SU-DHL-6 (cell line): ENCODE data around the gene HYCC2.
"Not testable (repeated sequence)": the region's sequence is repeated elsewhere in the genome, so short reads cannot be mapped to it uniquely, and the experiment has no call there.

Source experiments
- H2AFZ ChIP-seq: fragments of 200-600 bp; sonication (generic); 2 replicates; pipeline ENCODE4 v1.6.1; 2014; ENCODE audit warnings: low read depth, mild to moderate bottlenecking, moderate library complexity, mixed read lengths, antibody characterized with exemption, low read length; ENCODE audit not compliant: severe bottlenecking
- H3F3A ChIP-seq: fragments of 200-600 bp; shearing (Covaris generic); 2 replicates; pipeline ENCODE4 v1.6.0; 2016; ENCODE audit warnings: antibody characterized with exemption, mild to moderate bottlenecking; ENCODE audit not compliant: insufficient read depth
- H3K27ac ChIP-seq: fragments of 200-600 bp; sonication (generic); 2 replicates; pipeline ENCODE4 v1.5.1; 2016; ENCODE audit warnings: low read depth, mild to moderate bottlenecking, low read length, moderate library complexity, mixed read lengths
- H3K27me3 ChIP-seq: fragments of 200-600 bp; sonication (generic), shearing (Covaris generic); 2 replicates; pipeline ENCODE4 v1.6.0; 2014; ENCODE audit warnings: mild to moderate bottlenecking, low read length
- H3K36me3 ChIP-seq: fragments of 200-600 bp; sonication (generic); 2 replicates; pipeline ENCODE4 v1.6.1; 2014; ENCODE audit warnings: mild to moderate bottlenecking, low read length, mixed read lengths
- H3K4me2 ChIP-seq: fragments of 300-600, 200-600 bp; shearing (Covaris generic), sonication (generic); 2 replicates; pipeline ENCODE4 v1.6.0; 2014; ENCODE audit warnings: low read length, low read depth, mild to moderate bottlenecking; ENCODE audit not compliant: poor library complexity, severe bottlenecking
- H3K4me3 ChIP-seq: fragments of 200-600 bp; sonication (generic); 2 replicates; pipeline ENCODE4 v1.5.1; 2014; ENCODE audit warnings: antibody characterized with exemption, low read length, mild to moderate bottlenecking, mixed read lengths; ENCODE audit not compliant: insufficient read depth, poor library complexity, severe bottlenecking
- H3K79me2 ChIP-seq: fragments of 200-600 bp; sonication (generic); 2 replicates; pipeline ENCODE4 v1.6.1; 2014; ENCODE audit warnings: mild to moderate bottlenecking, low read length, moderate library complexity; ENCODE audit not compliant: insufficient read depth
- H3K9ac ChIP-seq: fragments of 200-600 bp; sonication (generic); 2 replicates; pipeline ENCODE4 v1.7.0; 2014; ENCODE audit warnings: mild to moderate bottlenecking, low read length
- H3K9me2 ChIP-seq: fragments of 200-600 bp; sonication (generic); replicated peaks from 2 replicates; pipeline ENCODE4 v1.6.1; 2014; ENCODE audit warnings: low read length; ENCODE audit not compliant: insufficient read depth
- H3K9me3 ChIP-seq: fragments of 200-600 bp; sonication (generic); 2 replicates; pipeline ENCODE4 v1.6.1; 2014; ENCODE audit warnings: low read length, mixed read lengths; ENCODE audit not compliant: insufficient read depth
- H4K20me1 ChIP-seq: fragments of 200-600 bp; sonication (generic); 2 replicates; pipeline ENCODE4 v1.6.1; 2014; ENCODE audit warnings: low read depth, mild to moderate bottlenecking, antibody characterized with exemption, low read length, moderate library complexity, mixed read lengths
- EZH2phosphoT487 ChIP-seq: fragments of 200-600 bp; sonication (generic), shearing (Covaris generic); conservative IDR thresholded peaks from 2 replicates; pipeline ENCODE4 v1.6.1; 2018; ENCODE audit warnings: mild to moderate bottlenecking, antibody characterized with exemption, low read length, moderate library complexity, mixed read lengths
- TF ChIP-seq, protein P1 (sequence below): fragments of 200-600 bp; sonication (generic); IDR thresholded peaks from one replicate; pipeline ENCODE4 v1.5.1; 2017; ENCODE audit warnings: antibody characterized with exemption, mild to moderate bottlenecking, low read length, moderate library complexity; ENCODE audit not compliant: insufficient read depth, poor library complexity, severe bottlenecking

HYCC2 gene

DNA sequence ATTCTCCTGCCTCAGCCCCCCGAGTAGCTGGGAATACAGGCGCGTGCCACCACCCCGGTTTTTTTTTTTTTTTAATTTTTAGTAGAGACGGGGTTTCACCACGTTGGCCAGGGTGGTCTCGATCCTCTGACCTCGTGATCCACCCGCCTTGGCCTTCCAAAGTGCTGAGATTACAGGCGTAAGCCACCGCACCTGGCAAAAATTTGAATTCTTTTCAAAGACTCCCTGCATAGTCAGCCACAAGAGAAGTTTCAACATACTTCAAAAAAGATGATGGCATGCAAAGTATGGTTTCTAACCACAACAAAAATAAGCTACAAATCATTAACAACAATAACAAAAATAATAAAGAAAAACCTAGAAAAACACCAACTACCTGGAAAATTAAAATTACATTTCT, 22.0 kb downstream of the HYCC2 start:
- Histone ChIP-seq H4K20me1 (no peaks in the 10 kb centered on the region), H3K9me2 (no peaks in the 10 kb centered on the region), H3K27ac (no peak overlapping the region), H3K36me3 (peaks cover 16% of the 10 kb centered on the region; the same call in 1 of the 2 replicates), H3K4me2 (no peak overlapping the region), H3K4me3 (no peak overlapping the region), H3K9ac (no peak overlapping the region), H3F3A (no peaks in the 10 kb centered on the region), H2AFZ (no peak overlapping the region), H3K27me3 (no peaks in the 10 kb centered on the region), H3K79me2 (peaks cover 88% of the 10 kb centered on the region), H3K9me3 (no peaks in the 10 kb centered on the region)
- TF ChIP-seq, protein P1, sequence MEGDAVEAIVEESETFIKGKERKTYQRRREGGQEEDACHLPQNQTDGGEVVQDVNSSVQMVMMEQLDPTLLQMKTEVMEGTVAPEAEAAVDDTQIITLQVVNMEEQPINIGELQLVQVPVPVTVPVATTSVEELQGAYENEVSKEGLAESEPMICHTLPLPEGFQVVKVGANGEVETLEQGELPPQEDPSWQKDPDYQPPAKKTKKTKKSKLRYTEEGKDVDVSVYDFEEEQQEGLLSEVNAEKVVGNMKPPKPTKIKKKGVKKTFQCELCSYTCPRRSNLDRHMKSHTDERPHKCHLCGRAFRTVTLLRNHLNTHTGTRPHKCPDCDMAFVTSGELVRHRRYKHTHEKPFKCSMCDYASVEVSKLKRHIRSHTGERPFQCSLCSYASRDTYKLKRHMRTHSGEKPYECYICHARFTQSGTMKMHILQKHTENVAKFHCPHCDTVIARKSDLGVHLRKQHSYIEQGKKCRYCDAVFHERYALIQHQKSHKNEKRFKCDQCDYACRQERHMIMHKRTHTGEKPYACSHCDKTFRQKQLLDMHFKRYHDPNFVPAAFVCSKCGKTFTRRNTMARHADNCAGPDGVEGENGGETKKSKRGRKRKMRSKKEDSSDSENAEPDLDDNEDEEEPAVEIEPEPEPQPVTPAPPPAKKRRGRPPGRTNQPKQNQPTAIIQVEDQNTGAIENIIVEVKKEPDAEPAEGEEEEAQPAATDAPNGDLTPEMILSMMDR: no peak
- no peak for TF ChIP-seq EZH2phosphoT487

DNA sequence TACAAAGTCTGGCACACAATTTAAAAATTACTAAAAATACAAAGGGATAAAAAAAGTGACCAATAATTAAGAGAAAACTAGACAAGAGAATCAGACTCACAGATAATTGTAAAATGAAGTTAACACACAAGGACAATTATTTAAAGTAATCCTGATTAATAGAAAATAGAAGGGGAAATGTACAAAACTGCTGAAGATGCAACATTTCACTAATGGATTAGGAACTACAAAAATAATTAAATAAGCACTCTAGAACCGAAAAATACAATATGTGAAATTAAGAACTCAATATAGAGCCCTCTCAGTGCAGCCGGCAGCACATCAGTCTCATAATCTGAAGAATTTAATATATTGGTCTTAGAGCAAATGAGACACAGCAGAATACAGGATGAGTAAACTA, 24.6 kb downstream of the HYCC2 start:
- Histone ChIP-seq H3K79me2 (peaks cover 75% of the 10 kb centered on the region), H3K27ac (no peak overlapping the region), H3K9ac (no peak overlapping the region), H3K9me2 (no peaks in the 10 kb centered on the region), H3K27me3 (no peaks in the 10 kb centered on the region), H3K9me3 (no peaks in the 10 kb centered on the region), H2AFZ (no peak overlapping the region), H3K4me2 (no peak overlapping the region), H4K20me1 (no peaks in the 10 kb centered on the region), H3K4me3 (no peak overlapping the region), H3F3A (no peaks in the 10 kb centered on the region), H3K36me3 (peaks cover 24% of the 10 kb centered on the region; the same call in 1 of the 2 replicates)
- TF ChIP-seq EZH2phosphoT487: no peak
- TF ChIP-seq, protein P1: no peak

DNA sequence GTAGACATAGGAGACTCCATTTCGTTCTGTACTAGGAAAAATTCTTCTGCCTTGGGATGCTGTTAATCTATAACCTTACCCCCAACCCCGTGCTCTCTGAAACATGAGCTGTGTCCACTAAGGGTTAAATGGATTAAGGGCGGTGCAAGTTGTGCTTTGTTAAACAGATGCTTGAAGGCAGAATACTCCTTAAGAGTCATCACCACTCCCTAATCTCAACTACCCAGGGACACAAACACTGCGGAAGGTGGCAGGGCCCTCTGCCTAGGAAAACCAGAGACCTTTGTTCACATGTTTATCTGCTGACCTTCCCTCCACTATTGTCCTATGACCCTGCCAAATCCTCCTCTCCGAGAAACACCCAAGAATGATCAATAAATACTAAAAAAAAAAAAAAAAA, 28.4 kb downstream of the HYCC2 start:
- not testable (repeated sequence) for H3F3A ChIP-seq, H3K4me3 ChIP-seq, H4K20me1 ChIP-seq, H2AFZ ChIP-seq, H3K9me3 ChIP-seq, H3K27ac ChIP-seq, H3K4me2 ChIP-seq, H3K9ac ChIP-seq, H3K9me2 ChIP-seq, H3K27me3 ChIP-seq
- peaks cover 42% of the 10 kb centered on the region for H3K79me2 ChIP-seq
- H3K36me3 ChIP-seq: peaks cover 27% of the 10 kb centered on the region; the same call in 1 of the 2 replicates

DNA sequence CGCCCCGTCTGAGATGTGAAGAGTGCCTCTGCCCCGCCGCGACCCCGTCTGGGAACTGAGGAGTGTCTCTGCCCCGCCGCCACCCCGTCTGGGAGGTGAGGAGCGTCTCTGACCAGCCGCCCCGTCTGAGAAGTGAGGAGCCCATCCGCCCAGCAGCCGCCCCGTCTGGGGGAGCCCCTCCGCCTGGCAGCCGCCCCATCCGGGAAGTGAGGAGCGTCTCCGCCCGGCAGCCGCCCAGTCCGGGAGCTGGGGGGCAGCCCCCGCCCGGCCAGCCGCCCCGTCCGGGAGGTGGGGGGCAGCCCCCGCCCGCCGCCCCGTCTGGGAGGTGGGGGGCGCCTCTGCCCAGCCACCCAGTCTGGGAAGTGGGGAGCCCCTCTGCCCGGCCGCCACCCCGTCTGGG, 29.0 kb downstream of the HYCC2 start:
- H3K27ac ChIP-seq, H3F3A ChIP-seq, H3K9me3 ChIP-seq, H3K9me2 ChIP-seq, H3K9ac ChIP-seq, H2AFZ ChIP-seq, H3K27me3 ChIP-seq, H4K20me1 ChIP-seq, H3K4me2 ChIP-seq, H3K4me3 ChIP-seq: not testable (repeated sequence)
- peaks cover 36% of the 10 kb centered on the region for H3K79me2 ChIP-seq
- peaks cover 25% of the 10 kb centered on the region; the same call in 1 of the 2 replicates for H3K36me3 ChIP-seq
